A172 (cell line): ENCODE results near the gene UGT1A7. TPM values are rescaled to one million over a fixed set of nuclear protein-coding genes. Genes with fewer than 3 reads are reported as not detected.
"Not testable (repeated sequence)": the region's sequence is repeated elsewhere in the genome, so short reads cannot be mapped to it uniquely, and the experiment has no call there.

ENCODE experiments used
- DNase-seq: peaks from one replicate; pipeline ENCODE4 v3.0.0-alpha.2; 2015; ENCODE audit warnings: low spot score
- total RNA-seq: library from RNA; depleted of rRNA; stranded (reverse); fragments of >200 nt; shearing (Covaris generic); gene quantifications from 2 replicates; pipeline ENCODE4 v1.2.3, GENCODE V29; 2014; rRNA removed

Gene UGT1A7
- not detected in 2 replicates for total RNA-seq

DNA sequence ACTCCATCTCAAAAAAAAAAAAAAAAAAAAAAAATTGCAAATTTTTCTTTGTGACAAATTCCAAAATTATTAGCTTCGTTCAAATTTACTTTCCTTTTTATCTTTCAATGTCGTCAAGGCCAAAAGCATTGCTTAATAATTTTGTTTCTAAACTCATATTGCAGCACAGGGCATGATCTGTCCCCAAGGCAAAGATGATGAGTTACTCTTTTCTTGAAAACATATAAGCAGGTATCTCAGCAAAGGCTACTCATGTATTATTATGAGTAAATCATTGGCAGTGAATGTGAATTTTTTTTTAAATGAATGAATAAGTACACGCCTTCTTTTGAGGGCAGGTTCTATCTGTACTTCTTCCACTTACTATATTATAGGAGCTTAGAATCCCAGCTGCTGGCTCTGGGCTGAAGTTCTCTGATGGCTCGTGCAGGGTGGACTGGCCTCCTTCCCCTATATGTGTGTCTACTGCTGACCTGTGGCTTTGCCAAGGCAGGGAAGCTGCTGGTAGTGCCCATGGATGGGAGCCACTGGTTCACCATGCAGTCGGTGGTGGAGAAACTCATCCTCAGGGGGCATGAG, at the start of gene UGT1A7:
Gene UGT1A7 (plus strand): TSS at position 381 of the 579 bp plus-strand sequence. CDS start 37 bp downstream, at position 418.
- no peak for DNase-seq

DNA sequence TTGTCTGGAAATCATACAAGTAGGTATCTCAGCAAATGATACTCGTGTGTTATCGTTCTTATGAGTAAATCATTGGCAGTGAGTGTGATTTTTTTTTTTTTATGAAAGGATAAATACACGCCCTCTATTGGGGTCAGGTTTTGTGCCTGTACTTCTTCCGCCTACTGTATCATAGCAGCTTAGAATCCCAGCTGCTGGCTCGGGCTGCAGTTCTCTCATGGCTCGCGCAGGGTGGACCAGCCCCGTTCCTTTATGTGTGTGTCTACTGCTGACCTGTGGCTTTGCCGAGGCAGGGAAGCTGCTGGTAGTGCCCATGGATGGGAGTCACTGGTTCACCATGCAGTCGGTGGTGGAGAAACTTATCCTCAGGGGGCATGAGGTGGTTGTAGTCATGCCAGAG, 45.4 kb upstream of the UGT1A7 start, which contains the start of gene UGT1A10:
Gene UGT1A10 (plus strand): TSS at position 143 of the 400 bp plus-strand sequence. CDS start 75 bp downstream, at position 218.
- not testable (repeated sequence) for DNase-seq

DNA sequence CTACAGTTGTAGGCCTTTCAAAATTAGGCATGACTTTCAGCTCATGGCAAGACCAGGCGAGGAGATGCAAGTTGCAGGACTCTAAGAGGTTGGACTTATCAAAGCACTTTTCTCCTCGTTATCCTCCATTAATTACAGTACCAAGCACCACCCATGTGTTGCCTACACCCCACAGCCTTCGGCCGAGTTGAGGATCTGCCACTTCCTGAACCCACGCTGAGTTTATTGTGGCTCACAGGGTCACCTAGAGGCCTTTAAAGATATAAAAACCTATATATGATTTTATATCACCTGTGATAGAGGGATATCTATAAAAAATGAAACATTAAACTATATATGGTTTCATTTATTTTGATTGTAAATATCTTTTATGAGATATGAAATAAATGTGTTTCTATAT, 42.9 kb upstream of the UGT1A7 start:
- DNase-seq = no peak

DNA sequence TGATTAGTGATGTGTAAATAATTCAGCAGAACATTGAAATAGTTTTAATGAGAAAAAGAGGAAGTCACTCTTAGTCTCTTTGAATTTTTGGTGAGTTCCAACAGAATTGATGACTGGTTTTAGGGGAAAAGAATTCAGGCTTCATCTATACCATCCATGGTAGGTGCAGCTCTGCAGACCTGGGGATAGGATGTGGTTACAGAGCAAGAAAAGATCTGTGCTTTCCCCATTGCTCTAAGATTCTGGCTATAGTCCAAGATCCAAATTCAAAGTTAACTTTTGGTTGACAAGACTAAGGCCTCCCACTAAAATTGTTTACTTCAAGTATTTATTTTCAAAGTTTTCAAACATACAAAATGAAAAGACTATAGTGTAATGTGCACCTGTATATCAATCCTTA, 41.8 kb upstream of the UGT1A7 start:
- DNase-seq = no peak

DNA sequence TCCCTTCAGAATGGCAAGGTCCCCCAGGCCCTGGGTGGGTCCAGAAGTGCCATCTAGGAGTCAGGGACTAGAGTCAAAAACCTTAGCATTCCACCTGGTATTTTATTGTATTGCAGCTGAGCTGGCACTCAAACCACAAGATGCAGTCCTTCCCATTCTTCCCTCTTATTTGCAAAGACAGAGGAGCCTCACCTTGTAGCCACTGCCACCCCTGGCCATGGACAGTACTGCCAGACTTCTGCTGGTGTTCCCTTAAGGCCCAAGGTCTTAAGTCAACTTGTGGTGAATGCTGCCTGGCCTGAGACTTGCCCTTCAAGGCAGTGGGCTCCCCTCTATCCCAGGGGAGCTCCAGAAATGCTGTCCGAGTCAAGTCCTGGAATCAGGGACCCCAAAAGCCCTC, 38.6 kb upstream of the UGT1A7 start:
- DNase-seq = peak; percentile 3

DNA sequence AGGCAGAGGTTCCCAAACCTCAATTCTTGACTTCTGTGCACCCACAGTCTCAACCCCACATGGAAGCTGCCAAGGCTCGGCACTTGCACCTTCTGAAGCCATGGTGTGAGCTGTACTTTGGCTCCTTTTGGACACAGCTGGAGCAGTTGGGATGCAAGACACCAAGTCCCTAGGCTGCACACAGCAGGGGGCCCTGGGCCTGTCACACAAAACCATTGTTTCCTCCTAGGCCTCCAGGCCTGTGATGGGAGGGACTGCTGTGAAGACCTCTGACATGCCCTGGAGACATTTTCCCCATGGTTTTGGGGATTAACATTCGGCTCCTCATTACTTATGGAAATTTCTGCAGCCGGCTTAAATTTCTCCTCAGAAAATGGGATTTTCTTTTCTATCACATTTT, 35.7 kb upstream of the UGT1A7 start:
- not testable (repeated sequence) for DNase-seq

DNA sequence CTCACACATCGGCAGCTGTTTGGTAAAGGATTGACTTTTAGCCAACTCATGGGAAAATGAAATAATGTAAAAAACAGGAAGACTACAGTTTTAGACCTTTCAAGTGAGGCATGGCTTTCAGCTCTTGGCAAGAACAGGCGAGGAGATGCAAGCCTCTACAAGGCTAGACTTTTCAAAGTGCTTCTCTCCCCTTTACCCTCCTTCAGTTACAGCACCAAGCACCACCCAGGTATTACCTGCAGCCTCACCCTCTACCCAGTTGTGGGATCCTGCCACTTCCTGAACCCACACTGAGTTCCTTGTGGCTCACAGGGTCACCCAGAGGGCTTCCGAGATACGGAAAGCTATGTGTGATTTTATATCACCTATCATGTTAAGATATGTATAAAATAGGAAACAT, 30.7 kb upstream of the UGT1A7 start:
- DNase-seq = no peak

DNA sequence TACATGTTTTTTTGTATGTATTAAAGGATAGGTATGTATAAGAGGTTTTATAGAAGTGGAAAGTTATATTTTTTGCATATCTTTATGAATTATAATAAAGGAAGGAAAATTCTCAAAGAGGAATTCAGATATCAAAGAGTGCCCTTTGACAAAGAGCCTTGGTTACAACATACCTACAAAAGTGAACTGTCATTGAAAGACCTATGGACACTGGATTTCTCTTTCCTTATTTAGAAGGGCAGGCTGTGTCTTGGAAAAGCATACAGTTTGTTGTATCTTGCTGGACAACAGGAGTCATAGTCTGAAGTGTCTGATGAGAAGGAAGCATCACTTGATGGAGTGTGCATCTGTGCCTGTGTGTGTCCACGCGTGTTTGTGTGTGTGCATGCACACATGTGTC, 30.3 kb upstream of the UGT1A7 start:
- DNase-seq = no peak

DNA sequence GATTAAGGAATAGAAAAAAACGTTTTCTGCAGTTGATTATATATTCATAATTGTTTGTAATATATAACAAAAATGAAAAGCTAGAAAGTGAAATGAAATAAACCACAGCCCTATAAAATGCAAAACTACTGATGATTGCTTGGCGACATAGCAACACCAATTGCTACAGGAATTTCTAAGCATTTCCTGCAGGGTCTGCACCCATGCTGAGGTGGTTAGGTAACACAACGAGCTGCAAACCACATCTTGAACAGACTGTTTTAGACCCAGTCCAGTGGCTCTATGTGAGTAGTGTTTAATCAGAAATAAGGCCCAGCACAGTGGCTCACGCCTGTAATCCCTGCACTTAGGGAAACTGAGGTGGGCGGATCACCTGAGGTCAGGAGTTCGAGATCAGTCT, 27.2 kb upstream of the UGT1A7 start:
- no peak for DNase-seq

DNA sequence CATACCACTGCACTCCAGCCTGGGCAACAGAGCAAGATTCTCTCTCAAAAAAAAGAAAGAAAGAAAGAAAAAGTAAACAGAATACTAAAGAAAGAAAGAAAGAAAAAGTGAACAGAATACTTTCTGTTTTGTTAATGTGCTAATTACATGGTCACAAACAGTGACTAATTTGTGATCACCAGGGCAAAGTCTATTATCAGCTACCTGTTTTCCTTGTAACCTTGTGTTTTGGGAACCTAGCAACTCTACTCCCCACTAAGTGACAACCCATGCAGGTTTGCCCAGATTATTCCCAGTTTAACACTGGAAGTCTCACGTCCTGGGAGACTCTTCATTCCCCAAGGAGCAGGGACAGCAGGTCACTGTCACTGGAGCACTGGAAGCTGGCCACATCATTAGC, 26.7 kb upstream of the UGT1A7 start:
- DNase-seq = no peak

DNA sequence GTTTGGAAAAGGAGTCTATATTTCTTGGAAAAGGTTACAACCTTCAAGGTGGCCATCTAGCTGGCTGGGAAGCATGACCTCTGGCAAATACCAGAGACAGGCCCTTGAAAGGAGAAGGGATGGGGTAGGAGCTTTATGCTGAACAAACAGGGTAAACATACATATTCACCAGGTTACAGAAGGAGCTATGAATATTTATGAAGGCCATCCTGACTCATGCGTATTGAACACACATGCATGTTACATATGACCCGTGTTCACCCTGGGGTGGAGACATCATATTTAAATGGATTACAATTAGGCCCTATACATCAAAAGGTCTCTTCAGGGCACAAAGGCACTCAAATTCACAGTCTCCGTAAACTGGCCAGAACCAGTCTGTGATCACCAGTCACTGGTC, 25.8 kb upstream of the UGT1A7 start:
- DNase-seq = not testable (repeated sequence)

DNA sequence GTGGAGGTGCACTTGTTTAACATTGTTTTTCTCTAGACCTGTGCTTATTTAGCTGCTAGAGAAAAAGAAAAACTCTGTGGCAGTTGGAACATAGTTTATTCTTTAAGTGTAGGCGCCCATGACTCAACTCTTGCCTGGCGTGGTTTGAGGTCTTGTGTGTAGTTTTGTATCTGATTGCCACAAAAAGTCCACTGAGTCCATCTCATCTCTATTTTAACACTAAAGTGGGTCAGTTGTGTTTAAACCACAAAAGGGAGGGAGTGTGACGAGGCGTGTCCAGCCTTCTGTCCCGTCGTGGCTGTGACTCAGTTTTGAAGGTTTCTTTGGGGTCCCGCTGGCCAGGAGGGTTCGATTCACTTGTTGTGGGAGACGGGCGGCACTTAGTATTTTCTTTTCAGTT, 25.3 kb upstream of the UGT1A7 start:
- no peak for DNase-seq

DNA sequence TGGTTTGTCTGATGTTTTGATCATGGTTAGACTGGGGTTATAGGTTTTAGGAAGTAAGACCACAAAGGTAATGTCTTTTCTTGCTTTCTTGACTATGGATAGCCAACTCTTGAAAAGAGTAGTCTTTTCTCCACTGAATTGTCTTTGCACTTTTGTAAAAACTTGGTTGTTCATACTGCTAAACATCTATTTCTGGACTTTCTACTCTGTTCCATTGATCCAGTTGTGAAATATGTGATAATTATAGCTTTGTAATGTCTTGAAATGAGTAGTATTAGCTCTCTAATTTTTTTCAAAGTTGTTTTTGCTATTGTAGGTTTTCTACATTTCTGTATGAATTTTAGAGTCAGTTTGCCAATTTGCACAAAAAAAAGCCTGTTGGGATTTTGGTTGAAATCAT, 23.1 kb upstream of the UGT1A7 start:
- DNase-seq = no peak

DNA sequence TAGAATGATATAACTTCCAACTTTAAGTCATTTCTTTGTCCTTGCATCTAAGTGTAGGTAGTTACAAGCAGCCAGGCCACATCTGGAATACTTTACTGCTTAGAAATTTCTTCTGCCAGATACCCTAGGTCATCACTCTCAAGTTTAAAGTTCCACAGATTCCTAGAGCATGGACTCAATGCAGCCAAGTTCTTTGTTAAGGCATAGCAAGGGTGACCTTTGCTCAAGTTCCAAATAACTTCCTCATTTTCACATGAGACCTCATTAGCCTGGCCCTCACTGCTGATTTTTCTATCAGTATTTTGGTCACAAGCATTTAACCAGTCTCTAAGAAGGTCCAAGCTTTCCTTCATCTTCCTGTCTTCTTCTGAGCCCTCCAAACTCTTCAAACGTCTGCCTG, 17.8 kb upstream of the UGT1A7 start:
- no peak for DNase-seq

DNA sequence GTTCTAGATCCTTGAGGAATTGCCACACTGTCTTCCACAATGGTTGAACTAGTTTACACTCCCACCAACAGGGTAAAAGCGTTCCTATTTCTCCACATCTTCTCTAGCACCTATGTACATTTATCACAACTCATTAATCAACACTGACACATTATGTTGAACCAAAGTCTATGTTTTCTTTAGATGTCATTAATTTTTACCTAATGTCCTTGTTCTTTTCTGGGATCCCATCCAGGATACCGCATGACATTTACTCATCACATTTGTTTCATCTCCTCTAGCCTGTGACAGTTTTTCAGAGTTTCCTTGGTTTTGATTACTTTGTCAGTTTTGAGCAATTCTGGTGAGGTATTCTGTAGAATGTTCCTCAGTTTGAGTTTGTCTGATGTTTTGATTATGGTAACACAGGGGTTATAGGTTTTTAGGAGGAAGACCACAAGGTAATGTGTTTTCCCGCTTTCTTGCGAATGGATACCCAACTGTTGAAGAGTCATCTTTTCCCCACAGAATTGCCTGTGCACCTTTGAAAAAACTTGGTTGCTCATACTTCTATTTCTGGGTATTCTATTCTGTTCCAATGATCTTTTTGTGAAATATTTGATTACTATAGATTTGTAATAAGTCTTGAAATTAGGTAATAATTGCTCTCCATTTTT, 13.0 kb upstream of the UGT1A7 start:
- DNase-seq = peak; percentile 57

DNA sequence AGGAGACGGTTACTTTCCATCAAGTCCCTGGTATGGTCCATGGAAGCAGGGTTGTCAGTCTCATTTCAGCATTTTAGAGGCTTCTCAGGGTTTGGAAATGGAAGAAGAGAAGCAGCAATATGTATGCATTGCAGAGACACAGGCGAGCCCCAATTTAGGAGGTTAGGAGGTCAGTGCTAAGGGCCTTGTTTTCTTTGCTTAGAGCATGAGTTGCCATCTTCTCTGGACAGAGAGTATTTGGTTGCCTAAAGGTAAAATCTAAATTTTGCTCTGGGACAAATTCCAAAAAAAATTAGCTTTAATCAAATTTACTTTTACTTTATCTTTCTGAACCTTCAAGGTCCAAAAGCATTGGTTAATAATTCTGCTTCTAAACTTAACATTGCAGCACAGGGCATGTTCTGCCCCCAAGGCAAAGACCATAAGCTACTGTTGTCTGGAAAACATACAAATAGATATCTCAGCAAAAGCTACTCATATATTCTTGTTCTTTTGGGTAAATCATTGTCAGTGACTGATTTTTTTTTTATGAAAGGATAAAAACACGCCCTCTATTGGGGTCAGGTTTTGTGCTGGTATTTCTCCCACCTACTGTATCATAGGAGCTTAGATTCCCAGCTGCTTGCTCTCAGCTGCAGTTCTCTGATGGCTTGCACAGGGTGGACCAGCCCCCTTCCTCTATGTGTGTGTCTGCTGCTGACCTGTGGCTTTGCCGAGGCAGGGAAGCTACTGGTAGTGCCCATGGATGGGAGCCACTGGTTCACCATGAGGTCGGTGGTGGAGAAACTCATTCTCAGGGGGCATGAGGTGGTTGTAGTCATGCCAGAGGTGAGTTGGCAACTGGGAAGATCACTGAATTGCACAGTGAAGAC, 10.2 kb upstream of the UGT1A7 start, which contains the start of gene UGT1A9:
Gene UGT1A9 (plus strand): TSS at position 609 of the 872 bp plus-strand sequence. CDS start 37 bp downstream, at position 646.
- DNase-seq = no peak

DNA sequence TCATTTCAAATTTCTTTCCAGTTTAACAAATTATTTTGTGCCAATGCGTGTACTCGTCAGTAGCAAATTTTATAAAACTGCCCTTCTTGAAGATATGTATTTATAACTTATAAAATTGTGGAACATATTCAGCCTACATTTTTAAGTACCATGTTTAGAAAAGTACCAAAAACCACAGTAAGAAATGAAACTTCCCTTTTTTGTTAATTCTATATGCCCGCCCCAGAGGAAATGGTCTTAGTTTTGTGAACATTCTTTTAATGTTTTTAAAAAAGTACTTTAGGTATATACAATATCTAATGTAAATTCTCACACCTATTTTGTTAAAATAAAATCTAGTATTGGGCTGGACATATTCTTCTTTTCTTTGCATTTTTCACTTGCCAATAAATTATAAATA, 8.8 kb upstream of the UGT1A7 start:
- no peak for DNase-seq

DNA sequence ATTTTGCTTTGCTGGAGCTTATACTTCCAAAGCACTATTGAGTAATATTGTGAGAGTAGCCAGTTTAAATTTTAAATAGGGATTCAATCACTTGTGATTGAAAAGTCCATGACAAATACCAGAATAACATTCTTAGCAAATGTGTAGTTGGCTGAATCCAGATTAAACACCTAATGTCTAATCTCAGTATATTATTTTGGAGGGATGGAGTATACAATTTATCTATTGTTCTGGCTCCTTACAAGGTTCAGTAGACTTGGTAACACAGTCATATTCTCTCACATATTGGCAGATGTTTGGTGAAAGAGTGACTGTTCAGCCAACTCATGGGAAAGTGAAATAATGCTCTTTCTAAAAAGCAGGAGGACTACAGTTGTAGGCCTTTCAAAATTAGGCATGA, 7.8 kb upstream of the UGT1A7 start:
- no peak for DNase-seq

DNA sequence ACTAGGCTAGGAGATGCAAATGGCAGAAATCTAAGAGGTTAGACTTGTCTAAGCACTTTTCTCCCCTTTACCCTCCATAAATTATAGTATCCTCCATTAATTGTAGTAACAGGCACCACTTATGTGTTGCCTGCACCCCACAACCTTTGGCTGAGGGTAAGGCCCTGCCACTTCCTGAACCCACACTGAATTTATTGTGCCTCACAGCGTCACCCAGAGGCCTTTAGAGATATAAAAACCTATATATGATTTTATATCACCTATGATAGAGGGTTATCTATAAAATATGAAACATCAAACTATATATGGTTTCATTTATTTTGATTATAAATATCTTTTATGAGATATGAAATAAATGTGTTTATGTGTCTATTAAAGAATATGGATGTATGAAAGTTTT, 7.4 kb upstream of the UGT1A7 start:
- no peak for DNase-seq

DNA sequence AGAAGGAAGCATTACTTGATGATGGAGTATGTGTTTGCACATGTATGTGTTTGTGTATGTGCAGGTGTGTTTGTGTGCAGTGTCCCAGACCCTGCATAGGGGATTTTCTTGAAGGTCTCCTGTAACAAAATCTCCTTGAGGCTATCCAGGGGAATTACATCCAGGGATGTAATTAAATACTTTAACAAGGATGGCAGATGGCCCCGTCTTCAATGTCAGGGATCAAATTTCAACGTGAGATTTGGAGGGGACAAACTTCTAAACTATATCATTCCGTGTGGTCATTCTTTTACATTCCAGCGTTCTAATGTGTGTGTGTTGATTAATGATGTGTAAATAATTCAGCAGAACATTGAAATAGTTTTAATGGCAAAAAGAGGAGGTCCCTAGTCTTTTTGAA, 6.7 kb upstream of the UGT1A7 start:
- no peak for DNase-seq

DNA sequence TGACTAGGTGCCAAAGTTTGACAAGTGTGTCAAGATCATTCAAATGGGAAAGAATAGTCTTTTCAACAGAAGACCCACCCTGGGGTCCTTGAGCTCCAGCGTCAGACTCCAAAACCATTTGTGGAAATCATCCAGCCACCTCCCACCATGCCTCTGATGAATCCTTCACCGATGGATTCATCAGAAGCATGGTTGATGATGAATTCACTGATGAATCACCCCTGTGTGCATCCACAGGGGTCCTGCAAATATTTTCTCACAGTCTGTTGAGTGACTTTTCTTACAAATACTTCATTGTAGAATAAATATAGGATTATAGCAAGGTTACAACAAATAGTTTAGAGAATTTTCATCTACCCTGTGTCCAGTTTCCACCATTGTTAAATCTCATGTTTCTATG, 5.7 kb upstream of the UGT1A7 start:
- DNase-seq = peak; percentile 51

DNA sequence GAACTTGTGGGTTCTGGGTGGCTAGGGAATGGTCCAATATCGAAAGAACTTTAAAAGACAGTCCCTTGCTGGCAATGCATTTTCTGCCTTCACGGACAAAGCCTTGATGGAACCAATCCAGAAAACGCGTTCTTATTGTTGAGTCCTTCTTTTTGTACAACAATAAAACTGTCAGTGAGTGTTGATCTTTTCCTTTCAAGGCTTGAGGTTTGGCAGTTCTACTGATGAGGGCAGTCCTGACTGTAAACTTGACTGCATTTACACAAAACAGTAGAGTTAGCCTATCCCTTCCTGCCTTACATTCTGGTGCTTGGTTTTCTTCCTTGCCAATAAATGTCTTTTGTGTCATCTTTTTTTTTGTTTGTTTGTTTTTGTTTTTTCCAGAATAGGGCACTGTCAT, 2.5 kb upstream of the UGT1A7 start:
- peak; percentile 16 for DNase-seq
